ENCODE measurements around the gene ABHD2.
"Not testable (repeated sequence)": the region's sequence is repeated elsewhere in the genome, so short reads cannot be mapped to it uniquely, and the experiment has no call there.

ABHD2 gene

GRCh38 chr15:89087830-89088604 is at the start of gene ABHD2:
Gene ABHD2 (plus strand): TSS chr15:89088456. CDS start chr15:89116328, 27,872 bp downstream.
- peak; percentile 100 for DNase-seq

DNA sequence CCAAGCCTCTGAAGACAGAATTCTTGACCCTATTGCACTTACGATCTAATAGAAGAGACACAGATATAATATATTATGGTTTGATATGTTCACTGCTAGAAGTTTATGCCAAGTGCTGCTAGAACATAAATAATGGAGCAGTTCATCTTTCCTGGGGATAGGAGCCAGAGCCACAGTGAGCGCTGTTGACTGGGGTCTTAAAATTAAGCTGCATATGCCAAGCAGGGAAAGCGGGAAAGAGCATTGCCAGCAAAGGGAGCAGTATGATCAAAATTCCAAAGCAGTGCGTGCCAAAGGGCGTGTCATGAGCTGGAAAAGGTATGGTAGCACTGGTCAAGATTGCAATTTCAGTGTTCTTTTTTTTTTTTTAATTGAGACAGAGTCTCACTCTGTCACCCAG is 49.1 kb upstream of the ABHD2 start:
- DNase-seq, result no peak

DNA sequence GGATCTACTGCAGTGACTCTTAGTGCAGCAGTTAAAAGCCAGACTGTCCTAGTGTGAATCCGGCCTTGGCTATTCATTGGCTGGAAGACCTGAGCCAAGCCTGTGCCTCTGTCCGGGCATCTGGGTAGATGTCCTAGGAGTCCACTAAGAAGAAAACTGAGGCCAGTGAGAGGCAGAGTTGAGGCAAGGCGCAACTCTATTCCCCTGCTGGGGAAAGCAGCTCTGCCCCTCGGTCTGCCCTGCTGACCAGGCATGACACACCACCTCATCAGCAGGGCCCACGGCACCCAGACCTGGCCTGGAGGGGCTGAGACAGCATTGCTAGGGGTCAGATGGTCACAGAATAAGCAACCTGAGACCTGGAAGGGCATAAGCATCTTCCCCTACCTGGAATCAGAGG is 46.7 kb upstream of the ABHD2 start:
- no peak for DNase-seq

DNA sequence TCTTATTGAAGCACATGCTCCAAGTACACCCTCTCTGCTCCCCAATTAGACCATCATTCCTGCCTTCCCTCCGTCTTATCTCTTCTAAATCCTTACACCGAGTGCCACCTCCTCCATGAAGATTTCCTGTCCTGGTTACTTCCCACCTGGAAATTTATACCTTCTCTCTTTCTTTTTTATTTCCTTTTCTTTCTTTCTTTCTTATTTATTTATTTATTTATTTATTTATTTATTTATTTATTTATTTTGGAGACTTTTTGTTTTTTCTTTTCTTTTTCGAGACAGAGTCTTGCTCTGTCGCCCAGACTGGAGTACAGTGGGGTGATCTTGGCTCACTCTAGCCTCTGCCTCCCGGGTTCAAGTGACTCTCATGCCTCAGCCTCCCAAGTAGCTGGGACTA is 45.9 kb upstream of the ABHD2 start:
- no peak for DNase-seq

DNA sequence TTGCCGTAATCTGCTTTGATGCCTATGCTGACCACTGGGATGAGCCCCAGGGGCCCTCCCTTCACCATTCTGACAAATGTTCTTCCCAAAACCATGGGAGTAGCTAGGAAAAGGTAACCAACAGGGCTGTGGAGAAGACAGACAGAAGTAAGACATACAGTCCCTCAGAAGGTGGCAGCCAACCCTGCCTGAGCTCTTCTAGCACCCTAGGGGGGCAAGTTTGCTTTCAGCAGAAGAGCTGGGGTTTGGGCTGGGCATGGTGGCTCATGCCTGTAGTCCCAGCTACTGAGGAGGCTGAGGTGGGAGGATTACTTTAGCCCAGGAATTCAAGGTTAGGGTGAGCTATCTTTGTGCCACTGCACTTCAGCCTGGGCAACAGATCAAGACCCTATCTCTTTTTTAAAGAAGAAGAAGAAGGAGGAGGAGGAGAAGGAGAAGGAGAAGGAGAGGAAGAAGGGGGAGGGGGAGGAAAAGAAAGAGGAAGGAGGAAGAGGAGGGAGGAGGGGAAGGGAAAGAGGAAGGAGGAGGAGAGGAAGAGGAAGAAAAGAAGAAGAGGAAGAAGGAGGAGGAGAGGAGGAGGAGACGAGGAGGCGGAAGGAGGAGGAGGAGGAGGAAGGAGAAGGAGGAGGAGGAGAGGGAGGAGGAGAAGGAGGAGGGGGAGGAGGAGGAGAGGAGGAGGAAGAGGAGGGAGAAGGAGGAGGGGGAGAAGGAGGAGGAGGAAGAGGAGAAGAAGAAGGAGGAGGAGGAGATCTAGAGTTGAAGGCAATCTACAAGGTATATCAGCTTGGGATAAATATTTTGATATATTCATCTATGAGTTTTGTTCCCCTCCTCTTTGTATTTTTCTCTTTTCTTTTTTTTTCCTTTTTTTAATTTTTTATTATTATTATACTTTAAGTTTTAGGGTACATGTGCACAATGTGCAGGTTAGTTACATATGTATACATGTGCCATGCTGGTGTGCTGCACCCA is 44.9 kb upstream of the ABHD2 start:
- DNase-seq, result no peak

DNA sequence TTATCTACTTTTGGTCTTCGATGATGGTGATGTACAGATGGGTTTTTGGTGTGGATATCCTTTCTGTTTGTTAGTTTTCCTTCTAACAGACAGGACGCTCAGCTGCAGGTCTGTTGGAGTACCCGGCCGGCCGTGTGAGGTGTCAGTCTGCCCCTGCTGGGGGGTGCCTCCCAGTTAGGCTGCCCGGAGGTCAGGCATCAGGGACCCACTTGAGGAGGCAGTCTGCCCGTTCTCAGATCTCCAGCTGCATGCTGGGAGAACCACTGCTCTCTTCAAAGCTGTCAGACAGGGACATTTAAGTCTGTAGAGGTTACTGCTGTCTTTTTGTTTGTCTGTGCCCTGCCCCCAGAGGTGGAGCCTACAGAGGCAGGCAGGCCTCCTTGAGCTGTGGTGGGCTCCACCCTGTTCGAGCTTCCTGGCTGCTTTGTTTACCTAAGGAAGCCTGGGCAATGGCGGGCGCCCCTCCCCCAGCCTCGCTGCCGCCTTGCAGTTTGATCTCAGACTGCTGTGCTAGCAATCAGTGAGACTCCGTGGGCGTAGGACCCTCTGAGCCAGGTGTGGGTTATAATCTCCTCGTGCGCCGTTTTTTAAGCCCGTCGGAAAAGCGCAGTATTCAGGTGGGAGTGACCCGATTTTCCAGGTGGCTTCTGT is 39.1 kb upstream of the ABHD2 start:
- DNase-seq, result not testable (repeated sequence)

- no peak for DNase-seq
Observed at GRCh38 chr15:89051875-89052274, 36.4 kb upstream of the ABHD2 start.

DNA sequence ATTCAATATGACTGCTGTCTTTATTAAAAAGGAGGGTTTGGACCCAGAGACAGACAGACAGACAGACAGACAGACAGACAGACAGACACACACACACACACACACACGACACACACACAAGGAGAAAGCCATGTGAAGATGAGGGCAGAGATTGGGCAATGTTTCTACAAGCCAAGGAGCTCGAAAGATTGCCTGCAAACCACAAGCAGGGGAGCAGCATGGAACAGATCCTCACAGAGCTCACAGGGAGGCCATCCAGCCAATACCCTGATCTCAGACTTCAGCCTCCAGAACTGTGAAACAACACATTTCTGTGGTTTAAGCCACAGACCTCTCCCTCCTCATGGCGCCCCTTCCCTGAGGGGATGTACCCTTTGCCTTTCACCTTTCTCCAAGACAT is 35.8 kb upstream of the ABHD2 start:
- peak; percentile 72 for DNase-seq

GRCh38 chr15:89054873-89055272 is 33.4 kb upstream of the ABHD2 start:
- no peak for DNase-seq

DNA sequence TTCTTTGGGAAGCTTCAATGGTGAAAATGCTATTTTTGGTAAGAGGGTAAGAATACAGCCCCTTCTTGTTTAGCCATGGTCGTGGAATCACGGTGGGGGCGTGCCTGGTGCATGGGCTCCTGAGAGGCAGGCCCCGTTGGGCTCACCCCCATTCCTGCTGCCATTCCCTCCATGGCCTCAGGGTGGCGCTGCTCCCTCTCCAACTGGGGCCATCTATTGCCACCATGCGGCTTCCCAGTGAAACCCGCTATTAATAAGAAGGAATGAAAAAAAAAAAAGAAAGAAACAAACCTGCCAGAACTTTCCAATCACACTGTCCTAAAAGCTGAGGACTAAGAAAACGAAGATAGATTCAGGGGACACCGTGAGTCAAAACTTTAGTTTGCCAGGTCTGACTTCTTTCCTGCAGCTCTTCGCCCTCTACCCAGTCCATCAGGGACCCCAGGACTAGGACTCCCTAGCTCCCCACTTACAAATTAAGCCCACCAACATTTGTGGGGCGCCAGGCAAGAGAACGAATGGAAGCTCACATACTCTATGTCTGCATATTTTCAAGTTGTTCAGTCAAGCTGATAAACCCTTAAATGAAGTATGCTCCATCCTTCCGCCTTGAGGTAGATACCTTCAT is 30.6 kb upstream of the ABHD2 start:
- DNase-seq, result peak; percentile 82

- no peak for DNase-seq
Observed at GRCh38 chr15:89058376-89058775, 29.9 kb upstream of the ABHD2 start.

DNA sequence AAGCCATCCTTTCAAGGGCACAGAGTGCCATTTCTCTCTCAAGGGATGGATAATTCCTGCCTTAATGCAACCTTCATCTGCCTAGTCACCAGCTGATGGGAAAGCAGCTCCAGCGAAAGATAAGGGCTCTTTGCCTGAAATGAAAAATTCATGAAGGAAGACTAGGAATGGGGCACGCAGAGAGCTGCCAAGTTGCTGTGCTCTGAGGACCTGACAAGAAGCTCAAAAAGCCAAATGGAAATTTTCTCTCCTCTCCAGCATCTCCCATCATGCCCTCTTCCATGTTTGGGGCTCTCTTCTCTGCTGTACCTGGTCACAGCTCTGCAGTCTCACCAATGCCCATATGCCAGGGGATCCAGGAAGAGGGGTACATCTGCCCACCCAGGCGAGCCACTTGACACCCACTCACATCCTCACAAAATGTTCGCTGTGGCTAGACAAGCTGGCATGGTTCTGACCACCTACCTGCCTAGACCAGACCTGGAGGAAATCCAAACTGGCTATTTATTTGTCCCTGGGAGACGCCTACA is 29.3 kb upstream of the ABHD2 start:
- DNase-seq, result no peak

- DNase-seq, result no peak
Observed at GRCh38 chr15:89066280-89066679, 22.0 kb upstream of the ABHD2 start.

DNA sequence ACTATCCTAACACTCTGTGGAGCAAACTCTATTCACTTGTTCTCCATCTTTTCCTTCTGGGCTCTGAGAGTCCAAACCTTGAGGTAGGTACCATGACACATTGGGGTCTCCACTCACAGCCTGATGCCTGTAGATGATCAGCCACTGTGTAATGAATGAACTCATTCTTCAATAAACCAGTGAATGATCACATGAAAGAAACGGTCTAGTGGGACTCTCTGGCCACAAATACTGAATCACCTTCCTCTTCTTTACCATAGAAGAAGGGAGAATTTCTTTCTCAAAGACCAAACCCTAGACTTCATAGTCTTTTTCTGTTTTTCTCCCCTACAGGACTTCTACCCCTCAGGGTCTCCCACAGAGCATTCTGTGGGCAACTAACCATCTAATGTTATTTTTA is 20.5 kb upstream of the ABHD2 start:
- no peak for DNase-seq

- no peak for DNase-seq
Observed at GRCh38 chr15:89068325-89068784, 19.9 kb upstream of the ABHD2 start.

- no peak for DNase-seq
Observed at GRCh38 chr15:89070197-89071124, 17.8 kb upstream of the ABHD2 start.

GRCh38 chr15:89071471-89071870 is 16.8 kb upstream of the ABHD2 start:
- DNase-seq, result no peak

GRCh38 chr15:89072277-89072869 is 15.9 kb upstream of the ABHD2 start:
- no peak for DNase-seq

DNA sequence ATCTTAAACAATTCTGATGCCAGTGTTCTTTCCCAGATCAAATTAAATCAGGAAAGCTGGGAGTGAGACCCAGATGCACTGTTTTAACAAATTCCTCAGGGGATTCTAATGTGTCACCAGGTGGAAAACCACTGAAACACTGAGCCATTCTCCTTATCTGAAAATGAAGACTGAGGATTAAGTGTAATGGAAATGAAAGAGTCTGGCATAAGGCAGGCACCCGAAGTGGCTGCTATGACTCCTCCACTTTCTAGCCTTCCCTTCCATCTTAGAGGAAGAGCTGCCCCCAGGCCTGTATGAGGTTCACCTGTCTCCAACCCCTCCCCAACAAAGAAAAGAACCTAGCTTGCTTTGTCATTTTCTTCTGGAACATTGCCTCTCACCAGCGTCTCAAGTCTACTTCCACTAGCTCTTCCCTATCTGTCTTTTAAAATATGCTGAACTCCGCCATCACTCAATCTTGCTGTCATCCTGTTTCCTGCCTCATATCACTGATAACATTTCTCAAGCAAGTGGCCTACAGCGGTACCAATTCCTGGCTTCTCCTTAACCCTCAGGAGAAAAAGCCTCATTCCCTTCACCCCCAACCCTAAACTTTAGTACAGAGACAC is 13.7 kb upstream of the ABHD2 start:
- no peak for DNase-seq

DNA sequence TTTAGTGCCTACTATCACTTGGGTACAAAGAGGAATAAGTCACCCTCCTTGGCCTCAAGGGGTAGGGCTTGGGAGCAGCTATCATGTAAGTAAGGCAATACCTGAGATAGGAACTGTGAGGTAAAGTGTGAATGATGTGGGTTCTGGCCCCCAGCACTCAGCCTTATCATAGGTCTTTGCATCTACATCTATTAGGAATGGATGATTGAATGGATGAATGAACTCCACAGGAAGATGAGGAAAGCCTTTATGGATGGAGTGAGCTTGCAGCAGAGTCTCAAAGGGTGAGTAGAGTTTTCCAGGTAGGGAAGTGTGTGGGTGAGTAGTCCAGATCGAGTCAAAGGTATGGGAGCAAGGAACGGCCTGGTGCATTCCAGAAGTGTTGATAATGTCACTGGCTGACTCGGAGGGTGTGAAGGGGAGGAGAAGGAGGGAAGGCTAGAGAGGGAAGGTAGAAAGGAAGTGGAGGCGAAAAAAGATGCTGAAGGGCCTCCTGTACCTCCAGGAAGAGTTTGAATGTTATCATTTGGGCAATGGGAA is 13.1 kb upstream of the ABHD2 start:
- peak; percentile 54 for DNase-seq
